ENCODE results near the gene PCDHGB4. TPM values are rescaled to one million over a fixed set of nuclear protein-coding genes. Genes with fewer than 3 reads are reported as not detected.

Gene PCDHGB4
- total RNA-seq, 2 experiments from 2014 or later, result 6.9 to 9.3 TPM

DNA sequence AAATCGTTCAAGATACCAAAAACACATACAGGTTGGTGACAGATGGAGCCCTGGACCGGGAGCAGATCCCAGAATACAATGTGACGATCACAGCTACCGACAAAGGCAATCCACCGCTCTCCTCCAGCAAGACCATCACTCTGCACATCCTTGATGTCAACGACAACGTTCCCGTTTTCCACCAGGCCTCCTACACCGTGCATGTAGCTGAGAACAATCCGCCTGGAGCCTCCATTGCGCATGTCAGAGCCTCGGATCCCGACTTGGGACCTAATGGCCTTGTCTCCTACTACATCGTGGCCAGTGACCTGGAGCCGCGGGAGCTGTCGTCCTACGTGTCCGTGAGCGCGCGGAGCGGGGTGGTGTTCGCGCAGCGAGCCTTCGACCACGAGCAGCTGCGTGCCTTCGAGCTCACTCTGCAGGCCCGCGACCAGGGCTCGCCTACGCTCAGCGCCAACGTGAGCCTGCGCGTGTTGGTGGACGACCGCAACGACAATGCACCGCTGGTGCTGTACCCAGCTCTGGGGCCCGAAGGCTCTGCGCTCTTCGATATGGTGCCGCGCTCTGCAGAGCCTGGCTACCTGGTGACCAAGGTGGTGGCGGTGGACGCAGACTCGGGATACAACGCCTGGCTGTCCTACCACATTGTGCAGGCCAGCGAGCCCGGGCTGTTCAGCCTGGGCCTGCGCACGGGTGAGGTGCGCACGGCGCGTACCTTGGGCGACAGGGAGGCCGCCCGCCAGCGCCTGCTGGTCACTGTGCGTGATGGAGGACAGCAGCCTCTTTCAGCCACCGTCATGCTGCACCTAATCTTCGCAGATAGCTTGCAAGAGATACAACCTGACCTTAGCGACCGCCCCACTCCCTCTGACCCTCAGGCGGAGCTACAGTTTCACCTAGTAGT lies 15.7 kb upstream of the PCDHGB4 start:
- no peak overlapping the region for H2AFZ ChIP-seq (ENCODE audit: low read length)
- no peaks in the 10 kb centered on the region for H3K9me2 ChIP-seq (ENCODE audit: insufficient read depth, low read length)
- ChIA-PET CTCF (ENCODE audit: unreplicated experiment) (interaction anchor here (0.9 kb wide), 1 partner anchor 12 kb away, joined by 3 read pairs; no protein-coding TSS in a partner anchor), POLR2A (no interaction called here)
- DNase-seq (ENCODE audit: low spot score), result no peak
- intact Hi-C loops (cut with micrococcal nuclease; ENCODE audit: unreplicated experiment), result loop anchor here (5.0 kb wide), 1 partner anchor 185 kb away; no protein-coding TSS in a partner anchor
- TF ChIP-seq, protein P1, sequence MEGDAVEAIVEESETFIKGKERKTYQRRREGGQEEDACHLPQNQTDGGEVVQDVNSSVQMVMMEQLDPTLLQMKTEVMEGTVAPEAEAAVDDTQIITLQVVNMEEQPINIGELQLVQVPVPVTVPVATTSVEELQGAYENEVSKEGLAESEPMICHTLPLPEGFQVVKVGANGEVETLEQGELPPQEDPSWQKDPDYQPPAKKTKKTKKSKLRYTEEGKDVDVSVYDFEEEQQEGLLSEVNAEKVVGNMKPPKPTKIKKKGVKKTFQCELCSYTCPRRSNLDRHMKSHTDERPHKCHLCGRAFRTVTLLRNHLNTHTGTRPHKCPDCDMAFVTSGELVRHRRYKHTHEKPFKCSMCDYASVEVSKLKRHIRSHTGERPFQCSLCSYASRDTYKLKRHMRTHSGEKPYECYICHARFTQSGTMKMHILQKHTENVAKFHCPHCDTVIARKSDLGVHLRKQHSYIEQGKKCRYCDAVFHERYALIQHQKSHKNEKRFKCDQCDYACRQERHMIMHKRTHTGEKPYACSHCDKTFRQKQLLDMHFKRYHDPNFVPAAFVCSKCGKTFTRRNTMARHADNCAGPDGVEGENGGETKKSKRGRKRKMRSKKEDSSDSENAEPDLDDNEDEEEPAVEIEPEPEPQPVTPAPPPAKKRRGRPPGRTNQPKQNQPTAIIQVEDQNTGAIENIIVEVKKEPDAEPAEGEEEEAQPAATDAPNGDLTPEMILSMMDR (conservative IDR thresholded peaks at IDR 0.05; ENCODE audit: low read length), result no peak
- no peak for TF ChIP-seq EZH2phosphoT487 (IDR thresholded peaks at IDR 0.05; ENCODE audit: borderline replicate concordance, low read depth, low read length)
- BruUV-seq (replicated peaks), result no TSS peak
- H3K9me3 ChIP-seq (ENCODE audit: low read length), result no peaks in the 10 kb centered on the region
- no peak overlapping the region for H3K4me2 ChIP-seq (ENCODE audit: low read length)
- H3K27ac ChIP-seq (ENCODE audit: low read depth, low read length, poor library complexity, severe bottlenecking), result no peak overlapping the region
- peaks cover 11% of the 10 kb centered on the region; the same call in 1 of the 2 replicates for H3K36me3 ChIP-seq (ENCODE audit: insufficient read depth, low read length)
- H3K4me1 ChIP-seq (ENCODE audit: insufficient read depth, low read length, poor library complexity, severe bottlenecking), result peaks cover 12% of the 10 kb centered on the region
- H4K20me1 ChIP-seq (ENCODE audit: insufficient read depth, low read length), result no peaks in the 10 kb centered on the region
- no peak overlapping the region for H3K4me3 ChIP-seq (ENCODE audit: low read depth, low read length, poor library complexity, severe bottlenecking)
- no peaks in the 10 kb centered on the region for H3K79me2 ChIP-seq (ENCODE audit: insufficient read depth, low read depth, low read length)

DNA sequence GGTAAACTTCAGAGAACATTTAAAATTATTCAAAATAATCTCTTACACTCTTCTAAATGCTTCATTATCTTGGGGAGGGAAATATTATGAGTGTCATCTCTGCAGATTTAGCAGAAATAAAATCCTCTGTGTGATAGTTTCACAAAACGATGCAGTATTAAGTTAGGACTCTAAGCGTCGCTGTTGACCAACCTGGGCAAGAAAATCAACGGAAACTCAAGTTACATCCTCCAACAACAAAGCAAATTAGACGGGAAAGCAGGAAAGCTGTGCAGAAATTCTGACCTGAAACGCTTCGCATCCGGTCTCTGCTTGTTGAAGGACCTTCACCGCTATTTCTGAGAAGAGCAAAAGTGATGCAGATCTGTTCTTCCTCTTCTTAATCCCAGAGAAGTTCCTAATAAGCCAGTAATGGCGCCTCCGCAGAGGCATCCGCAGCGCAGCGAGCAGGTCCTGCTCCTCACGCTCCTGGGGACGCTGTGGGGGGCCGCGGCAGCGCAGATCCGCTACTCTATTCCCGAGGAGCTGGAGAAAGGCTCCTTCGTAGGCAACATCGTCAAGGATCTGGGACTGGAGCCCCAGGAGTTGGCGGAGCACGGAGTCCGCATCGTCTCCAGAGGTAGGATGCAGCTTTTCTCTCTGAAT lies 13.7 kb upstream of the PCDHGB4 start, which contains the start of gene PCDHGA6:
Gene PCDHGA6 (plus strand): TSS at position 219 of the 645 bp plus-strand sequence. CDS start 193 bp downstream, at position 412.
- H3K27ac ChIP-seq (ENCODE audit: low read depth, low read length, poor library complexity, severe bottlenecking), result no peak within 1 kb of the TSS
- no peaks in the 10 kb centered on the region for H3K9me2 ChIP-seq (ENCODE audit: insufficient read depth, low read length)
- no peak within 1 kb of the TSS for H2AFZ ChIP-seq (ENCODE audit: low read length)
- POLR2A ChIA-PET, result interaction anchor here (1.1 kb wide), 1 partner anchor 32 kb away, joined by 3 read pairs; no protein-coding TSS in a partner anchor
- no peaks in the 10 kb centered on the region for H4K20me1 ChIP-seq (ENCODE audit: insufficient read depth, low read length)
- H3K4me3 ChIP-seq (ENCODE audit: low read depth, low read length, poor library complexity, severe bottlenecking), result no peak within 1 kb of the TSS
- H3K36me3 ChIP-seq (ENCODE audit: insufficient read depth, low read length), result peaks cover 11% of the 10 kb centered on the region; the same call in 1 of the 2 replicates
- H3K9me3 ChIP-seq (ENCODE audit: low read length), result no peaks in the 10 kb centered on the region
- peak; percentile 37 for DNase-seq (ENCODE audit: low spot score)
- H3K4me2 ChIP-seq (ENCODE audit: low read length), result peak within 1 kb of the TSS; percentile 14; the same call in 1 of the 2 replicates
- no TSS peak for BruUV-seq (replicated peaks)
- CTCF ChIA-PET (ENCODE audit: unreplicated experiment), result no interaction called here
- peaks cover 12% of the 10 kb centered on the region for H3K4me1 ChIP-seq (ENCODE audit: insufficient read depth, low read length, poor library complexity, severe bottlenecking)
- TF ChIP-seq, protein P1 (conservative IDR thresholded peaks at IDR 0.05; ENCODE audit: low read length), result peak; percentile 82
- TF ChIP-seq EZH2phosphoT487 (IDR thresholded peaks at IDR 0.05; ENCODE audit: borderline replicate concordance, low read depth, low read length), result no peak
- intact Hi-C loops (cut with micrococcal nuclease; ENCODE audit: unreplicated experiment), result loop anchor here (5.0 kb wide), 1 partner anchor 184 kb away; no protein-coding TSS in a partner anchor
- H3K79me2 ChIP-seq (ENCODE audit: insufficient read depth, low read depth, low read length), result no peaks in the 10 kb centered on the region
